LNCaP clone FGC (cell line): ENCODE data around the gene HMGCLL1.

ENCODE experiments used
- DNase-seq: peaks from one replicate; pipeline ENCODE4 v3.0.0-alpha.2; 2011; ENCODE audit warnings: low read depth
- H3K4me3 ChIP-seq: 2 replicates; pipeline ENCODE4 v1.5.1; 2011; ENCODE audit warnings: mild to moderate bottlenecking, low read depth, low read length, control low read depth
- TF ChIP-seq, protein P1 (sequence below): IDR thresholded peaks from 2 replicates; pipeline ENCODE4 v1.5.1; 2012; ENCODE audit warnings: mild to moderate bottlenecking; ENCODE audit not compliant: control insufficient read depth, insufficient read depth; ENCODE audit errors: extremely low read depth

Gene HMGCLL1

DNA sequence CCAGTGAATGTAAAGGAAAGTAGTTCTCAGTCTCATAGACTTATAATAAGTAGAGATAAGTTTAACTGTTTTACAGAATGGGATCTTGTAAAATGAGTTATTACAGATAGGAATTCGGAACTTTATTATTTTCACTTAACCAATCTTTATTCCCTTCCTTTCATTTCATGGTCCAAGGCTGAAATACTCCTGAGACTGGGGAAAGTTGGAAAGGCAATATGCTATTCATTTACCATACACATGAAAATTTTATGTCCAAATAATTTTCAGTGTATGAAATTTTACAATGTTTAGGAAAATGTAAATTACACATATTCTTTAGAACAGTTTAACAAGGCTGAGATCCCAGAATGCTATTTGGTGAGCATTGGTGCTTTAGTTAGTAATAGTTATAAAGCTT, 62.3 kb downstream of the HMGCLL1 start:
- no peak for DNase-seq
- TF ChIP-seq, protein P1, sequence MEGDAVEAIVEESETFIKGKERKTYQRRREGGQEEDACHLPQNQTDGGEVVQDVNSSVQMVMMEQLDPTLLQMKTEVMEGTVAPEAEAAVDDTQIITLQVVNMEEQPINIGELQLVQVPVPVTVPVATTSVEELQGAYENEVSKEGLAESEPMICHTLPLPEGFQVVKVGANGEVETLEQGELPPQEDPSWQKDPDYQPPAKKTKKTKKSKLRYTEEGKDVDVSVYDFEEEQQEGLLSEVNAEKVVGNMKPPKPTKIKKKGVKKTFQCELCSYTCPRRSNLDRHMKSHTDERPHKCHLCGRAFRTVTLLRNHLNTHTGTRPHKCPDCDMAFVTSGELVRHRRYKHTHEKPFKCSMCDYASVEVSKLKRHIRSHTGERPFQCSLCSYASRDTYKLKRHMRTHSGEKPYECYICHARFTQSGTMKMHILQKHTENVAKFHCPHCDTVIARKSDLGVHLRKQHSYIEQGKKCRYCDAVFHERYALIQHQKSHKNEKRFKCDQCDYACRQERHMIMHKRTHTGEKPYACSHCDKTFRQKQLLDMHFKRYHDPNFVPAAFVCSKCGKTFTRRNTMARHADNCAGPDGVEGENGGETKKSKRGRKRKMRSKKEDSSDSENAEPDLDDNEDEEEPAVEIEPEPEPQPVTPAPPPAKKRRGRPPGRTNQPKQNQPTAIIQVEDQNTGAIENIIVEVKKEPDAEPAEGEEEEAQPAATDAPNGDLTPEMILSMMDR, result no peak
- H3K4me3 ChIP-seq, result no peak overlapping the region

DNA sequence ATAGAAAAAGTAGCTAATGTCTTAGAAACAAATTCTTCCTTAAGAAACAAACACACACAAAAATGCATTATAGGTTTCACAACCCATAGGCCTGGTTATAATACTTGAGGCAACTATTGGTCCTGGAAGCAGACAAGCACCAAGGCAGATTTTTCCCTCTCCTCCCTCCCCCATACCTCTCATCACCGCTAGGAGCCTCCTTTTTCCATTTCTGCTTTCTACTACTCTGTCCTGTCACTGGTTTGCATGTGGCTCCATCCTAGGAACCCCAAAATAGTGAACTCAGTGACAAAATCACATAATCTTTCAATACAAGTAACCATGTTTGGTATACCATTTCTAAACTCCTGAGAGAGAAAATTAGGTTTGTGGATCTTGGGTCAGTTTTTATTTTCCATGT, 66.1 kb downstream of the HMGCLL1 start:
- no peak overlapping the region for H3K4me3 ChIP-seq
- TF ChIP-seq, protein P1, result no peak
- DNase-seq, result no peak

DNA sequence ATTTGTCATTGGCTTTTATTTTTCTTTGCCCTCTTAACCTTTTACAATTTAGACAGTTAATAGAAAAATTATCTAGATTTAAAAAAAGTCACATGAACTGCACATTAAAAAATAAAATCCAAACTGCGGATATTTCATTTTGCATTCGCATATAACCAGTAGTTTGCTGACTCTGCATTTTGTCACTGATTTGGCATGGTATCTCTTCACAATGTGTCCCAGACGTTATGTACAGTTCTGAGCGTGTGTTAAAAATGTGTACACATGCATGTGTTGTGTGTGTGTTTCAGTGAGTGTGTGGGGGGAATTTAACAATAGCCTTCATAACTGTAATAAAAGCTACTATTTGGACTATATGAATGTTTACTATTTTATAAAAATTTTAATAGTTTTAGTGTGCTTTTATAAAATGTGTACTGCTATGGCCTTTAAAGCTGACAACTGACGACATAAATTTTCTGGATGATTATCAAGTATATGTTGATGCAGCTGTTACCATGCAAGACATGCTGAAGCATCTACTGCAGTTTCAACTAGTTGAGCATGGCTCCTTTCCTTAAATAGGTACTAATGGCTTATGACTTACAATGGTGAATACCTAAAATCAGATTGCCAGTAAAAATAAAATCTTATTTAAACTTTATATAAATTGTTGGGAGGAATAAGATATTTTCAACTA, 67.7 kb downstream of the HMGCLL1 start:
- peak; percentile 64 for DNase-seq
- H3K4me3 ChIP-seq, result no peak overlapping the region
- TF ChIP-seq, protein P1, result no peak

DNA sequence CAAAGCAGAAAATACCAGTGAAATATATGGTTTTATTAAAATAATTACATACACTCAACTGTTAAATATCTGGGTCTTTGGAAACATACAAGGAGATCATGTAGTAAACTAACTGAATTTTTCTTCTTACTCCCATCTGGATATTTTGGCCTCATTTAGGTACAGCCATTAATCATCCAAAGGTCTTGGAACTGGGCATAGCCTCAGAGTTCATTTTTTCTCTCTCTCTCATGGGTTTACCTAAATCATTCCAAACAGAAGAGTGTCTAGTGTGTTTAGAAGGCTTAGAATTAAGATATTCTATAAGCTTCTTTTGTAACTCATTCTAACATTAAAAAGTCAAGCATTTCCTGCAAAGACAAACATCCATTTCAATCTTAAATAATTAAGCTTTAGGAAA, 79.4 kb downstream of the HMGCLL1 start:
- TF ChIP-seq, protein P1, result no peak

DNA sequence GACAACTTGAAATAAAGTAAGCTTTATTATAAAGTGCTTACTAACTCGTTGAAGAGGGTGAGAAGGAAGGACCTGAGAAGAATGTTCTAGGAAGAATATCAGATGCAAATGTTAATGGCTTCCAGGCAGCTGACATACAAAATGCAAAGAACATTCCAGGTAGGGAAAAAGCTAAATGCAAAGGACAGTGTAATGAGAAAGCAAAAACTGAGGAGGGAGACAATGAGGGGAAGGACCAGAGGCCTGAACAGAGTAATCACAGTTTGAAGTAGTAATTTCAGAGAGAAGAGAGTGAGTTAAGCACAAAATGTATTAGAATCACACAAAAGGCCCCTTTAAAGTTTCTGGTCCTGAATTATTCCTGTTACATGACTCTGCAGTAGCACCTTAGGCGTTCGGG, 81.3 kb downstream of the HMGCLL1 start:
- TF ChIP-seq, protein P1, result no peak
- no peak overlapping the region for H3K4me3 ChIP-seq
- no peak for DNase-seq

More for the DNA sequence above, 79.4 kb downstream of the HMGCLL1 start:
- no peak for DNase-seq
- H3K4me3 ChIP-seq, result no peak overlapping the region

DNA sequence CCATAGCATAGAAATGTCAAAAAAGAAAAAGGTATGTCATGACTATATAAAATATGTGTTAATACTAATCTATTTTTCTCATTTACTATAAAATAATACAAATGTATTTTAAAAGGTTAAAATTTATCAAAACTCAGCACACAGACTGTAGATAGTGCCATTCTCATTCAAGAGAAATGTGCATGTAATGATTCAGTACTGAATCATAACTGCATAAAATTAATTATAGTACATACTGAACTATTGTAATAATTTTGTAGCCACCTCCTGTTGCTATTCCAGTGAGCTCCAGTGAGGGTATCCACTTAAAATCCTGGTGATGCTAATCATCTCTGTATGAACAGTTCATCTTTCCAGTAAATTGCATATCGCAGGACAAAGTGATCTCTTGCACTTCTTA, 82.8 kb downstream of the HMGCLL1 start:
- no peak for DNase-seq
- no peak overlapping the region for H3K4me3 ChIP-seq
- TF ChIP-seq, protein P1, result no peak

DNA sequence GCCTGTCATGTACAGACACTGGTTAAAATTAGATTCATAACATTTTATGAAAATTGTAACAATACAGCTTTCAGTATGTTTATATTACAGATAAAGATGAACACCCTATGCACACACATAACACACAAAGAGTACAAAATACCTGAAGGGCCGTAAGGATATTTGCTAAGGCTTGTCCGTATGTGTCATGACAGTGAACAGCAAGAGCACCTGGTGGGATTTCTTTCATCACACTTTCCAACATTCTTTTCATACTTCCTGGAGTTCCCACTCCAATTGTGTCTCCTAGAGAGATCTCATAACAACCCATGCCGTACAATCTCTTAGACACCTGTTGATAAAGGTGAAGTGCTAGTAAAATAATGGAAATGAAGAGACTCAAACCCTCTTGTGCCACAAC, 83.7 kb downstream of the HMGCLL1 start:
- DNase-seq, result no peak
- TF ChIP-seq, protein P1, result no peak
- H3K4me3 ChIP-seq, result no peak overlapping the region
